HepG2 (cell line): ENCODE results near the gene S100A11. TPM values are rescaled to one million over a fixed set of nuclear protein-coding genes. Genes with fewer than 3 reads are reported as not detected.

ENCODE experiments used
- BCL6 ChIP-seq: IDR thresholded peaks from 2 replicates; pipeline ENCODE4 v1.6.1; 2016; ENCODE audit warnings: missing genetic modification reagents, missing compliant biosample characterization
- BHLHE40 ChIP-seq: IDR thresholded peaks from 2 replicates; pipeline ENCODE4 v1.6.1; 2011; ENCODE audit warnings: low read length, improper control_type of control experiment
- CBX2 ChIP-seq, 2 experiments: fragments of 200-600 bp in 1 of 2; sonication (generic); formaldehyde crosslinking in 1 of 2; IDR thresholded peaks; 2 replicates each; pipeline versions ENCODE4 v1.7.0 to v1.8.1; 2018 to 2022; ENCODE audit warnings: low read depth in 2 of 2, low read length in 1 of 2, mild to moderate bottlenecking in 1 of 2, missing genetic modification reagents in 1 of 2
- DMAP1 ChIP-seq: IDR thresholded peaks from 2 replicates; pipeline ENCODE4 v1.6.1; 2016
- FOXA3 ChIP-seq: IDR thresholded peaks from 2 replicates; pipeline ENCODE4 v1.6.1; 2016; ENCODE audit warnings: missing genetic modification reagents, missing compliant biosample characterization
- ISX ChIP-seq: sonication (generic); formaldehyde crosslinking; conservative IDR thresholded peaks from 2 replicates; pipeline ENCODE4 v1.5.0; 2020; ENCODE audit warnings: missing genetic modification reagents
- KAT7 ChIP-seq: IDR thresholded peaks from 2 replicates; pipeline ENCODE4 v1.6.1; 2018; ENCODE audit warnings: borderline replicate concordance, missing compliant biosample characterization
- KLF16 ChIP-seq, 2 experiments: sonication (generic) in 1 of 2; formaldehyde crosslinking in 1 of 2; IDR thresholded peaks; 2 replicates each; pipeline versions ENCODE4 v1.6.1 to v1.8.0; 2016 to 2023; ENCODE audit warnings: missing genetic modification reagents in 2 of 2, missing compliant biosample characterization in 1 of 2
- MYC ChIP-seq: sonication (generic); formaldehyde crosslinking; IDR thresholded peaks from 2 replicates; pipeline ENCODE4 v1.9.0; 2021; ENCODE audit warnings: missing genetic modification reagents, borderline replicate concordance
- SAP130 ChIP-seq: IDR thresholded peaks from 2 replicates; pipeline ENCODE4 v1.6.1; 2016; ENCODE audit warnings: low read depth
- SKI ChIP-seq: fragments of 450-650 bp; IDR thresholded peaks from one replicate; pipeline ENCODE4 v1.6.1; 2018; ENCODE audit warnings: mild to moderate bottlenecking; ENCODE audit not compliant: partially characterized antibody
- ZFX ChIP-seq: sonication (generic); formaldehyde crosslinking; IDR thresholded peaks from 2 replicates; pipeline ENCODE4 v1.4.0; 2020; ENCODE audit warnings: mild to moderate bottlenecking, low read depth, missing genetic modification reagents, moderate library complexity
- ZNF138 ChIP-seq: sonication (generic); formaldehyde crosslinking; IDR thresholded peaks from 2 replicates; pipeline ENCODE4 v1.5.0; 2020; ENCODE audit warnings: mild to moderate bottlenecking, low read depth, missing genetic modification reagents
- ZNF263 ChIP-seq: sonication (generic); formaldehyde crosslinking; IDR thresholded peaks from 2 replicates; pipeline ENCODE4 v1.4.0; 2020; ENCODE audit warnings: missing genetic modification reagents
- ZNF441 ChIP-seq: sonication (generic); formaldehyde crosslinking; IDR thresholded peaks from 2 replicates; pipeline ENCODE4 v1.7.0; 2021; ENCODE audit warnings: missing genetic modification reagents, borderline replicate concordance
- ZNF572 ChIP-seq: sonication (generic); formaldehyde crosslinking; IDR thresholded peaks from 2 replicates; pipeline ENCODE4 v1.5.1; 2020; ENCODE audit warnings: mild to moderate bottlenecking, missing genetic modification reagents
- ZNF768 ChIP-seq: sonication (generic); formaldehyde crosslinking; IDR thresholded peaks from 2 replicates; pipeline ENCODE4 v1.4.0; 2020; ENCODE audit warnings: missing genetic modification reagents
- ZNF777 ChIP-seq: sonication (generic); formaldehyde crosslinking; IDR thresholded peaks from 2 replicates; pipeline ENCODE4 v1.4.0; 2020; ENCODE audit warnings: missing genetic modification reagents
- polyA plus RNA-seq, 8 experiments: library from polyadenylated mRNA; depleted of rRNA in 3 of 8; stranded (reverse) in 7 of 8; unstranded in 1 of 8; fragments of >200 nt; fragmentation: Illumina TruSeq in 4 of 8; extraction: Trizol in 4 of 8; gene quantifications; 2 replicates each; pipeline versions ENCODE4 v1.2.1 to v1.2.3, GENCODE V29; 2011 to 2016; ENCODE audit warnings: low read depth in 4 of 8, missing spikeins in 1 of 8, mixed read lengths in 1 of 8; ENCODE audit not compliant: insufficient read depth in 1 of 8
- total RNA-seq, 5 experiments: library from RNA; depleted of rRNA; stranded (reverse); fragments of >200 nt; fragmentation: Illumina TruSeq; extraction: Trizol; gene quantifications; 2 replicates each; pipeline ENCODE4 v1.2.3, GENCODE V29; 2016; ENCODE audit warnings: low read depth in 1 of 5
- TF ChIP-seq, protein P1 (sequence below): sonication (generic); formaldehyde crosslinking; IDR thresholded peaks from 2 replicates; pipeline ENCODE4 v1.4.0; 2020; ENCODE audit warnings: missing genetic modification reagents
- TF ChIP-seq, protein P2 (sequence below): sonication (generic); formaldehyde crosslinking; IDR thresholded peaks from 2 replicates; pipeline ENCODE4 v1.4.0; 2020; ENCODE audit warnings: missing genetic modification reagents, borderline replicate concordance
- TF ChIP-seq, protein P3 (sequence below), 2 experiments: sonication (generic) in 1 of 2; formaldehyde crosslinking in 1 of 2; IDR thresholded peaks; 2 replicates each; pipeline versions ENCODE4 v1.4.0 to v1.6.1; 2018 to 2020; ENCODE audit warnings: missing genetic modification reagents in 2 of 2, borderline replicate concordance in 1 of 2, low read depth in 1 of 2, mild to moderate bottlenecking in 1 of 2, missing biosample characterization in 1 of 2

Gene S100A11
- total and polyA plus RNA-seq, 2 of the 13 experiments (the other 11 are each of a cell fraction or from before 2014, with no cell fraction given): 6.6 to 34.4 TPM

DNA sequence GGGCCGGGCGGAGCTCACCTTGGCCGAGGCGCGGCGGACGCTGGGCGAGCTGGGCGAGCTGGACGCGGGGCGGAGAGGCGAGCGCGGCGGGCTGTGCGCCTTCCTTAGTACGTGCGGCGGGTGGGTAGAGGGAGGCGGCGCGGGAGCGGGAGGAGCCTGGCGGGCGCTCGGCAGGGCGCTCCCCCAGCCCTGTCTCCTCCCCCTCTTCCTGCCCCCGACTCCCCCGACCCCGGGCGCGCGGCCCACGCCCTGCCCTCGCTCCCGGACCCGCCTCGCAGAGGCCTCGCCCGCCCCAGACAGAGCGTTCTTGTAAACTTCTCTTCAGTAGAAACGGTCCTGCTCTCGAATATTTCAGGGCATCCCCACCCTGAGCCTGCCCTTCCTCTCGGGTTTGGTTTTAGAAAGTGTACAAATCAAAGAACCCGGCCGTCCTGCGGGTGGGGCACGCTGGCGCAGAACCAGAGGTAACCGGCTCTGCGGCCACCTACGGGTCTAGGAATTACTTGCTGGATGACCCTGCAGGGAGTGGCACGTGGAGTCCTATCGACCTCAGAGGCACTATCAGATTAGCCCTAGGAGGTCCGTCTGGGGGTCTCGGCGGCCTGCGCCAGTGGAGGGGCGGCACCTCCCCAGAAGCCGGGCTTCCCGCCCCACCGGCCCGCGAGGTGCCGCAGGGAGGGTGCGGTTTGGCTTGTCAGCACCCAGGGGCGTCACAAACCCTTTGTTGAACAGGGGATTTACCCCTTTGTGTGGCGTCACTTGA, 42.9 kb downstream of the S100A11 start, which contains the start of gene S100A10 (continued):
- peak; percentile 33; the same call in 1 of the 2 replicates for TF ChIP-seq FOXA3 (CRISPR knock-in tag)
- peak; percentile 14; the same call in 1 of the 2 replicates for TF ChIP-seq MYC (CRISPR knock-in tag)
- TF ChIP-seq ZNF768 (CRISPR knock-in tag): peak; percentile 6; the same call in 1 of the 2 replicates
- 0 out of 4 replicates have a peak, but pooled peaks of 1 of the 2 experiments have one; percentile 18 for TF ChIP-seq KLF16 (CRISPR knock-in tag; IDR thresholded peaks at IDR 0.05)
- TF ChIP-seq, protein P1, sequence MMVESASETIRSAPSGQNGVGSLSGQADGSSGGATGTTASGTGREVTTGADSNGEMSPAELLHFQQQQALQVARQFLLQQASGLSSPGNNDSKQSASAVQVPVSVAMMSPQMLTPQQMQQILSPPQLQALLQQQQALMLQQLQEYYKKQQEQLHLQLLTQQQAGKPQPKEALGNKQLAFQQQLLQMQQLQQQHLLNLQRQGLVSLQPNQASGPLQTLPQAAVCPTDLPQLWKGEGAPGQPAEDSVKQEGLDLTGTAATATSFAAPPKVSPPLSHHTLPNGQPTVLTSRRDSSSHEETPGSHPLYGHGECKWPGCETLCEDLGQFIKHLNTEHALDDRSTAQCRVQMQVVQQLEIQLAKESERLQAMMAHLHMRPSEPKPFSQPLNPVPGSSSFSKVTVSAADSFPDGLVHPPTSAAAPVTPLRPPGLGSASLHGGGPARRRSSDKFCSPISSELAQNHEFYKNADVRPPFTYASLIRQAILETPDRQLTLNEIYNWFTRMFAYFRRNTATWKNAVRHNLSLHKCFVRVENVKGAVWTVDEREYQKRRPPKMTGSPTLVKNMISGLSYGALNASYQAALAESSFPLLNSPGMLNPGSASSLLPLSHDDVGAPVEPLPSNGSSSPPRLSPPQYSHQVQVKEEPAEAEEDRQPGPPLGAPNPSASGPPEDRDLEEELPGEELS: 0 out of 2 replicates have a peak, but pooled peaks have one; percentile 24
- TF ChIP-seq, protein P2, sequence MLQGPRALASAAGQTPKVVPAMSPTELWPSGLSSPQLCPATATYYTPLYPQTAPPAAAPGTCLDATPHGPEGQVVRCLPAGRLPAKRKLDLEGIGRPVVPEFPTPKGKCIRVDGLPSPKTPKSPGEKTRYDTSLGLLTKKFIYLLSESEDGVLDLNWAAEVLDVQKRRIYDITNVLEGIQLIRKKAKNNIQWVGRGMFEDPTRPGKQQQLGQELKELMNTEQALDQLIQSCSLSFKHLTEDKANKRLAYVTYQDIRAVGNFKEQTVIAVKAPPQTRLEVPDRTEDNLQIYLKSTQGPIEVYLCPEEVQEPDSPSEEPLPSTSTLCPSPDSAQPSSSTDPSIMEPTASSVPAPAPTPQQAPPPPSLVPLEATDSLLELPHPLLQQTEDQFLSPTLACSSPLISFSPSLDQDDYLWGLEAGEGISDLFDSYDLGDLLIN: no peak
- TF ChIP-seq SAP130 (CRISPR knock-in tag): peak; percentile 51
- 0 out of 2 replicates have a peak, but pooled peaks have one; percentile 46 for TF ChIP-seq ISX (CRISPR knock-in tag)
- peak; percentile 36; the same call in 1 of the 2 replicates for TF ChIP-seq KAT7 (CRISPR knock-in tag)
- no peak for TF ChIP-seq CBX2 (IDR thresholded peaks at IDR 0.05; ENCODE audit: low read depth, low read length)
- TF ChIP-seq CBX2 (CRISPR knock-in tag; IDR thresholded peaks at IDR 0.05; ENCODE audit: low read depth): no peak
- TF ChIP-seq ZNF572 (CRISPR knock-in tag): 0 out of 2 replicates have a peak, but pooled peaks have one; percentile 79
- peak; percentile 69 for TF ChIP-seq ZNF777
- peak; percentile 86 for TF ChIP-seq ZNF263 (CRISPR knock-in tag)
- TF ChIP-seq, protein P3, sequence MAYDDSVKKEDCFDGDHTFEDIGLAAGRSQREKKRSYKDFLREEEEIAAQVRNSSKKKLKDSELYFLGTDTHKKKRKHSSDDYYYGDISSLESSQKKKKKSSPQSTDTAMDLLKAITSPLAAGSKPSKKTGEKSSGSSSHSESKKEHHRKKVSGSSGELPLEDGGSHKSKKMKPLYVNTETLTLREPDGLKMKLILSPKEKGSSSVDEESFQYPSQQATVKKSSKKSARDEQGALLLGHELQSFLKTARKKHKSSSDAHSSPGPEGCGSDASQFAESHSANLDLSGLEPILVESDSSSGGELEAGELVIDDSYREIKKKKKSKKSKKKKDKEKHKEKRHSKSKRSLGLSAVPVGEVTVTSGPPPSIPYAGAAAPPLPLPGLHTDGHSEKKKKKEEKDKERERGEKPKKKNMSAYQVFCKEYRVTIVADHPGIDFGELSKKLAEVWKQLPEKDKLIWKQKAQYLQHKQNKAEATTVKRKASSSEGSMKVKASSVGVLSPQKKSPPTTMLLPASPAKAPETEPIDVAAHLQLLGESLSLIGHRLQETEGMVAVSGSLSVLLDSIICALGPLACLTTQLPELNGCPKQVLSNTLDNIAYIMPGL (CRISPR knock-in tag; IDR thresholded peaks at IDR 0.05; ENCODE audit: borderline replicate concordance in 1 of 2, low read depth in 1 of 2): peak; percentile 54 to 65; a peak in 2 of 4 replicates
- peak; percentile 21; the same call in 1 of the 2 replicates for TF ChIP-seq BHLHE40
- TF ChIP-seq ZFX (CRISPR knock-in tag): peak; percentile 57
- no peak for TF ChIP-seq ZNF138 (CRISPR knock-in tag)
- TF ChIP-seq ZNF441 (CRISPR knock-in tag): peak; percentile 38; the same call in 1 of the 2 replicates
- TF ChIP-seq DMAP1 (CRISPR knock-in tag): peak; percentile 31; the same call in 1 of the 2 replicates
- peak; percentile 5 for TF ChIP-seq BCL6
- no peak for TF ChIP-seq SKI
